GM12878 (cell line): ENCODE data around the gene SOX6.

Source experiments
- CREB1 ChIP-seq: IDR thresholded peaks from 2 replicates; pipeline ENCODE4 v1.6.1; 2012; ENCODE audit warnings: low read depth, mild to moderate bottlenecking, inconsistent platforms
- MXI1 ChIP-seq: fragments of 150-350 bp; IDR thresholded peaks from 2 replicates; pipeline ENCODE4 v1.6.1; 2011; ENCODE audit warnings: low read depth, mild to moderate bottlenecking, inconsistent platforms, low read length, improper control_type of control experiment
- NFIC ChIP-seq: IDR thresholded peaks from 2 replicates; pipeline ENCODE4 v1.6.1; 2012; ENCODE audit warnings: low read depth, mild to moderate bottlenecking, inconsistent platforms, low read length, moderate library complexity
- POLR2A ChIP-seq: IDR thresholded peaks from 2 replicates; pipeline ENCODE4 v1.6.1; 2011; ENCODE audit warnings: low read depth, mild to moderate bottlenecking, low read length
- POLR2AphosphoS5 ChIP-seq: IDR thresholded peaks from 2 replicates; pipeline ENCODE4 v1.6.1; 2011; ENCODE audit warnings: mild to moderate bottlenecking, low read length, inconsistent platforms
- SIN3A ChIP-seq: IDR thresholded peaks from 2 replicates; pipeline ENCODE4 v1.6.1; 2012; ENCODE audit warnings: low read depth, low read length, improper control_type of control experiment
- TAF1 ChIP-seq: IDR thresholded peaks from 2 replicates; pipeline ENCODE4 v1.6.1; 2011; ENCODE audit warnings: mild to moderate bottlenecking, low read depth, low read length, borderline replicate concordance
- TCF7 ChIP-seq: IDR thresholded peaks from 2 replicates; pipeline ENCODE4 v1.6.1; 2014; ENCODE audit warnings: antibody characterized with exemption, borderline replicate concordance
- YY1 ChIP-seq: IDR thresholded peaks from 2 replicates; pipeline ENCODE4 v1.6.1; 2011; ENCODE audit warnings: low read depth, mild to moderate bottlenecking, low read length
- TF ChIP-seq, protein P1 (sequence below), 3 experiments: IDR thresholded peaks in 2 of 3; conservative IDR thresholded peaks in 1 of 3; 2 replicates each; pipeline ENCODE4 v1.5.1; 2011; ENCODE audit warnings: low read depth in 3 of 3, low read length in 3 of 3, mild to moderate bottlenecking in 3 of 3, control low read depth in 2 of 3, moderate library complexity in 2 of 3, inconsistent platforms in 1 of 3, mixed read lengths in 1 of 3; ENCODE audit not compliant: control insufficient read depth in 2 of 3, insufficient read depth in 1 of 3; ENCODE audit errors: extremely low read depth in 1 of 3

DNA sequence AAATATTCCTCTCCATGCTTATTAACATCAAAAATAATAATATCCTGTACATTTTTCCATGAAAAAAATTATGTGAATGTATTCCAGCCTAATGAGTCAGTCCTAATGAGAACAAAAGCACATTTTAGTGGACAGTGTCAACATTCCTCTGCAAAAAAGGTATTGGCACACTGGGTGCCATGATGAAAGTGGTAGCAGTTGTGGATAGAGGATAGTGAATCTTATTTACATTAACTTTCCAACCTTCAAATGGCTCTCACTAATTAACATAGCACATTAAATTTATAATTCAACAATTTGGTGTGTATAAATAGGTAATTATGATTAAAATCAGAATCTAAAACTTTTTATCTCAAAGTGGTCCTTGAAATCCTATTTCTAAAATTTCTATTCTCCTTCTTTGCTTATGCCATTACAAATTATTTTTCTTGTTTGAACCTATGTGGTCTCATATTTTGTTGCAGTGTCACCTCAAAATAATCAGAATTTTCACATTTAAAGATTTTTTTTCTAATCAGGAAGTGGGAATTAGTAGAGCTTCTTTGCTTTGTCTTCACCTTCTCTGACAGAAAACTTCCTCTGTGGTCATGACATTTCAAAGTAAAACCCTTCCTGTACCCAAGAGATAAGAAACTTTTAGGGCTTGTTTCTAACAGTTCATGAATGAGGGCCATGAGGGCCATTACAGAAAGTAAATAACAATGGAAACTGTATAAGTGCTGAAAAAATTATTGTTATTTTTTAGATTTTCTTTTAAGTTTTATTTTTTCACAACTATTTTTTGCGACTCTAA lies 18.7 kb downstream of the SOX6 start:
- TF ChIP-seq POLR2AphosphoS5 (no peak), YY1 (no peak), MXI1 (no peak), TCF7 (no peak), POLR2A (no peak), SIN3A (no peak), NFIC (no peak), CREB1 (no peak), TAF1 (no peak)
- TF ChIP-seq, protein P1, sequence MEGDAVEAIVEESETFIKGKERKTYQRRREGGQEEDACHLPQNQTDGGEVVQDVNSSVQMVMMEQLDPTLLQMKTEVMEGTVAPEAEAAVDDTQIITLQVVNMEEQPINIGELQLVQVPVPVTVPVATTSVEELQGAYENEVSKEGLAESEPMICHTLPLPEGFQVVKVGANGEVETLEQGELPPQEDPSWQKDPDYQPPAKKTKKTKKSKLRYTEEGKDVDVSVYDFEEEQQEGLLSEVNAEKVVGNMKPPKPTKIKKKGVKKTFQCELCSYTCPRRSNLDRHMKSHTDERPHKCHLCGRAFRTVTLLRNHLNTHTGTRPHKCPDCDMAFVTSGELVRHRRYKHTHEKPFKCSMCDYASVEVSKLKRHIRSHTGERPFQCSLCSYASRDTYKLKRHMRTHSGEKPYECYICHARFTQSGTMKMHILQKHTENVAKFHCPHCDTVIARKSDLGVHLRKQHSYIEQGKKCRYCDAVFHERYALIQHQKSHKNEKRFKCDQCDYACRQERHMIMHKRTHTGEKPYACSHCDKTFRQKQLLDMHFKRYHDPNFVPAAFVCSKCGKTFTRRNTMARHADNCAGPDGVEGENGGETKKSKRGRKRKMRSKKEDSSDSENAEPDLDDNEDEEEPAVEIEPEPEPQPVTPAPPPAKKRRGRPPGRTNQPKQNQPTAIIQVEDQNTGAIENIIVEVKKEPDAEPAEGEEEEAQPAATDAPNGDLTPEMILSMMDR (IDR thresholded peaks at IDR 0.05 in 2 of 3, conservative IDR thresholded peaks at IDR 0.05 in 1 of 3; ENCODE audit: control insufficient read depth in 2 of 3, extremely low read depth in 1 of 3, insufficient read depth in 1 of 3, low read depth in 3 of 3, low read length in 3 of 3) = no peak
